Activated naive CD8-positive, alpha-beta T cell (primary cell): Measurements from ENCODE around the gene RPL39L.

Source experiments
- H3K27ac Mint-ChIP-seq: one replicate; pipeline ENCODE4 v1.8.0; 2021; ENCODE audit warnings: mixed read lengths
- H3K27me3 Mint-ChIP-seq: one replicate; pipeline ENCODE4 v1.8.0; 2021; ENCODE audit warnings: mixed read lengths
- H3K36me3 Mint-ChIP-seq: one replicate; pipeline ENCODE4 v1.8.0; 2021; ENCODE audit warnings: mixed read lengths
- H3K4me1 Mint-ChIP-seq: one replicate; pipeline ENCODE4 v1.8.0; 2021; ENCODE audit warnings: low read depth, mixed read lengths
- H3K4me3 Mint-ChIP-seq: one replicate; pipeline ENCODE4 v1.8.0; 2021; ENCODE audit warnings: mild to moderate bottlenecking, mixed read lengths
- H3K9me3 Mint-ChIP-seq: one replicate; pipeline ENCODE4 v1.8.0; 2021; ENCODE audit warnings: low read depth, mixed read lengths

RPL39L gene

GRCh38 chr3:187122261-187122660 lies 17.0 kb downstream of the RPL39L start:
- H3K9me3 Mint-ChIP-seq = no peaks in the 10 kb centered on the region
- peaks cover 2% of the 10 kb centered on the region for H3K4me1 Mint-ChIP-seq
- H3K27me3 Mint-ChIP-seq = no peaks in the 10 kb centered on the region
- H3K27ac Mint-ChIP-seq = no peak overlapping the region
- H3K4me3 Mint-ChIP-seq = no peak overlapping the region
- peaks cover 3% of the 10 kb centered on the region for H3K36me3 Mint-ChIP-seq

- H3K27me3 Mint-ChIP-seq = no peaks in the 10 kb centered on the region
- no peak overlapping the region for H3K27ac Mint-ChIP-seq
- H3K4me3 Mint-ChIP-seq = no peak overlapping the region
- H3K4me1 Mint-ChIP-seq = peaks cover under 1% of the 10 kb centered on the region
- no peaks in the 10 kb centered on the region for H3K36me3 Mint-ChIP-seq
- H3K9me3 Mint-ChIP-seq = no peaks in the 10 kb centered on the region
Observed at GRCh38 chr3:187120326-187120725, 19.0 kb downstream of the RPL39L start.

- no peaks in the 10 kb centered on the region for H3K36me3 Mint-ChIP-seq
- H3K4me1 Mint-ChIP-seq = peaks cover 6% of the 10 kb centered on the region
- H3K4me3 Mint-ChIP-seq = no peak overlapping the region
- no peaks in the 10 kb centered on the region for H3K9me3 Mint-ChIP-seq
- H3K27ac Mint-ChIP-seq = no peak overlapping the region
- H3K27me3 Mint-ChIP-seq = no peaks in the 10 kb centered on the region
Observed at GRCh38 chr3:187114511-187114910, 24.8 kb downstream of the RPL39L start.

GRCh38 chr3:187112934-187113793 lies 26.1 kb downstream of the RPL39L start:
- Mint-ChIP-seq H3K27ac (no peak overlapping the region), H3K4me1 (peaks cover 6% of the 10 kb centered on the region), H3K9me3 (no peaks in the 10 kb centered on the region), H3K27me3 (no peaks in the 10 kb centered on the region), H3K36me3 (no peaks in the 10 kb centered on the region), H3K4me3 (no peak overlapping the region)

- Mint-ChIP-seq H3K4me3 (no peak overlapping the region), H3K4me1 (peaks cover 6% of the 10 kb centered on the region), H3K27me3 (no peaks in the 10 kb centered on the region), H3K27ac (no peak overlapping the region), H3K9me3 (no peaks in the 10 kb centered on the region), H3K36me3 (no peaks in the 10 kb centered on the region)
Observed at GRCh38 chr3:187110156-187110555, 29.1 kb downstream of the RPL39L start.

- H3K4me3 Mint-ChIP-seq = no peak overlapping the region
- H3K4me1 Mint-ChIP-seq = peaks cover 2% of the 10 kb centered on the region
- H3K9me3 Mint-ChIP-seq = no peaks in the 10 kb centered on the region
- no peaks in the 10 kb centered on the region for H3K27me3 Mint-ChIP-seq
- H3K27ac Mint-ChIP-seq = no peak overlapping the region
- no peaks in the 10 kb centered on the region for H3K36me3 Mint-ChIP-seq
Observed at GRCh38 chr3:187107989-187108388, 31.3 kb downstream of the RPL39L start.

- Mint-ChIP-seq H3K4me3 (no peak overlapping the region), H3K27ac (no peak overlapping the region), H3K4me1 (peaks cover 15% of the 10 kb centered on the region), H3K9me3 (no peaks in the 10 kb centered on the region), H3K27me3 (no peaks in the 10 kb centered on the region), H3K36me3 (no peaks in the 10 kb centered on the region)
Observed at GRCh38 chr3:187105700-187106099, 33.6 kb downstream of the RPL39L start.

GRCh38 chr3:187104933-187105332 lies 34.4 kb downstream of the RPL39L start:
- H3K27me3 Mint-ChIP-seq = no peaks in the 10 kb centered on the region
- peaks cover under 1% of the 10 kb centered on the region for H3K9me3 Mint-ChIP-seq
- H3K4me1 Mint-ChIP-seq = peaks cover 16% of the 10 kb centered on the region
- no peaks in the 10 kb centered on the region for H3K36me3 Mint-ChIP-seq
- H3K27ac Mint-ChIP-seq = no peak overlapping the region
- no peak overlapping the region for H3K4me3 Mint-ChIP-seq

- Mint-ChIP-seq H3K36me3 (no peaks in the 10 kb centered on the region), H3K4me3 (no peak overlapping the region), H3K4me1 (peaks cover 16% of the 10 kb centered on the region), H3K27ac (no peak overlapping the region), H3K9me3 (peaks cover 7% of the 10 kb centered on the region), H3K27me3 (no peaks in the 10 kb centered on the region)
Observed at GRCh38 chr3:187104342-187104741, 35.0 kb downstream of the RPL39L start.

- Mint-ChIP-seq H3K27me3 (no peaks in the 10 kb centered on the region), H3K27ac (no peak overlapping the region), H3K36me3 (no peaks in the 10 kb centered on the region), H3K9me3 (peaks cover 8% of the 10 kb centered on the region), H3K4me1 (peaks cover 16% of the 10 kb centered on the region), H3K4me3 (no peak overlapping the region)
Observed at GRCh38 chr3:187103251-187103650, 36.0 kb downstream of the RPL39L start.

GRCh38 chr3:187102073-187102634 lies 37.1 kb downstream of the RPL39L start:
- Mint-ChIP-seq H3K4me3 (peak overlapping the region; percentile 68), H3K27ac (peak overlapping the region; percentile 56), H3K27me3 (no peaks in the 10 kb centered on the region), H3K9me3 (peaks cover 8% of the 10 kb centered on the region), H3K36me3 (no peaks in the 10 kb centered on the region), H3K4me1 (peaks cover 16% of the 10 kb centered on the region)

- H3K27ac Mint-ChIP-seq = peak overlapping the region; percentile 56
Observed at GRCh38 chr3:187101184-187102072, 37.9 kb downstream of the RPL39L start.

GRCh38 chr3:187098923-187099512 lies 40.3 kb downstream of the RPL39L start:
- Mint-ChIP-seq H3K27ac (no peak overlapping the region), H3K4me1 (peaks cover 16% of the 10 kb centered on the region), H3K4me3 (no peak overlapping the region), H3K27me3 (no peaks in the 10 kb centered on the region), H3K9me3 (peaks cover 8% of the 10 kb centered on the region), H3K36me3 (peaks cover 3% of the 10 kb centered on the region)

More at GRCh38 chr3:187101184-187102072, 37.9 kb downstream of the RPL39L start:
- Mint-ChIP-seq H3K36me3 (no peaks in the 10 kb centered on the region), H3K4me3 (peak overlapping the region; percentile 68), H3K9me3 (peaks cover 8% of the 10 kb centered on the region), H3K4me1 (peaks cover 16% of the 10 kb centered on the region), H3K27me3 (no peaks in the 10 kb centered on the region)

- Mint-ChIP-seq H3K27ac (no peak overlapping the region), H3K4me1 (no peaks in the 10 kb centered on the region), H3K36me3 (peaks cover 19% of the 10 kb centered on the region), H3K27me3 (no peaks in the 10 kb centered on the region), H3K4me3 (no peak overlapping the region), H3K9me3 (peaks cover 10% of the 10 kb centered on the region)
Observed at GRCh38 chr3:187093320-187093719, 46.0 kb downstream of the RPL39L start.
